ENCODE data around the gene PCBP3. TPM values are rescaled to one million over a fixed set of nuclear protein-coding genes. Genes with fewer than 3 reads are reported as not detected.

Gene PCBP3
- total RNA-seq, 2 experiments from 2014 or later, result 5.3 to 6.6 TPM

GRCh38 chr21:45745256-45745655 is 101.7 kb downstream of the PCBP3 start:
- CTCF ChIA-PET, result interaction anchor here (0.9 kb wide), 1 partner anchor 607 kb away, joined by 3 read pairs; no protein-coding TSS in a partner anchor
- no peak overlapping the region for H3K4me3 Mint-ChIP-seq

DNA sequence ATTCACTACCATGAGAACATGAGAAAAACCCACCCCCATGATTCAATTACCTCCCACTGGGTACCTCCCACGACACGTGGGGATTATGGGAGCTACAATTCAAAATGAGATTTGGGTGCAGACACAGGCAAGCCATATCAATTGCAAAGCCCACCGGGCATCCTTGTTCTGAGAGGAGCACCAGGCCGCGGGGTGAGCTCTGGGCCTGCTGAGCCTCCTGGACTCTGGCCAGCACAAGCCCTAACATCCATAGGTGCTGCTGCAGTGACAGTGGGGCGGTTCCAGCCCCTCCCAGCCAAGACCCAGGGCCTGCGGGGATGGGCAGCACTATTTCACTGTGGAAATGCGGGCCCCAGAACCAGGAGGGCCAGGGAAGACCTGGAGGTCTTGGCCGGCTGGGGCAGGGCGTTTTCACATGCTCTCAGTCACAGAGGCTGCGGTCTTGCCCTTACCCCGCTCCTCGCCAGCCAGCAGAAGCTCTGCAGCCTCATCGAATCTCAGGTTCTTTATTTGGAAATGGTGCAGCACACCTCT is 103.8 kb downstream of the PCBP3 start:
- Mint-ChIP-seq H3K27ac (no peak overlapping the region), H3K9me3 (peaks cover 2% of the 10 kb centered on the region), H3K4me1 (ENCODE audit: low read depth) (peaks cover 2% of the 10 kb centered on the region), H3K36me3 (peaks cover 5% of the 10 kb centered on the region), H3K27me3 (no peaks in the 10 kb centered on the region), H3K4me3 (no peak overlapping the region)
- DNase-seq, result no peak
- ChIA-PET CTCF (no interaction called here), POLR2A (no interaction called here)
- intact Hi-C loops (cut with micrococcal nuclease), result no loop called here

More at GRCh38 chr21:45745256-45745655, 101.7 kb downstream of the PCBP3 start:
- POLR2A ChIA-PET, result no interaction called here
- no peaks in the 10 kb centered on the region for H3K27me3 Mint-ChIP-seq
- no peak overlapping the region for H3K27ac Mint-ChIP-seq
- DNase-seq, result no peak
- peaks cover 2% of the 10 kb centered on the region for H3K9me3 Mint-ChIP-seq
- intact Hi-C loops (cut with micrococcal nuclease), result no loop called here
- H3K4me1 Mint-ChIP-seq (ENCODE audit: low read depth), result peaks cover 6% of the 10 kb centered on the region
- H3K36me3 Mint-ChIP-seq, result peaks cover 5% of the 10 kb centered on the region

DNA sequence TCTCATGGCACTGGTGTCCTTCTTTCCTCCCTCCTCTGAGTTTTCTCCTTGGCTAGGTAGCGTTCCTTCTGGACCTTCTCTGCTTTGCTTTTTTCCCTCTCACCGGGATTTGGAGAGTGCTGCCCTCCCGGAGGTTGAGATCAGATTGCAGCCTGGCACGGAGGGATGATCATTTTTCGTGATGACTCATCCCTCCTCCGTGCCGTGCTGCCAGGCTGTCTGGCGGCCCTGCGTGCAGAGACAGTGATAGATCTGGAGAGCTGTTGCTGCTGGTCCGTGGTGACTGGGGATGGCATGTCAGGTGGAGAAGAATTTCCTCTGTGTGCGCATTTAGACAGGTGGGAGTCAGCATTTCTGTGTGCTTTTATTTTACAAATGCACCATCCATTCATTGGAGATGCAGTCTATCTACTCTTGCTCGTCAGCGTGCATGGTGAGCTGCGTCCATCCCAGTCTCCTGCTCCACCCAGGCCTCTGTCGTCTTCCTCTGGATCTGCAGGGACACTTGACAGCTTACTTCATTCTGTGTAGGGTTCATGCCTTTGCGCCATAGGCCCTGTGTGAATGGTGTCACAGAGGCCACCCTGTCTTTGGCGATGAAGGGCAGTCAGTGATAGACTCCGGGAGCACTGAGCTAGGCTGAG is 104.4 kb downstream of the PCBP3 start:
- Mint-ChIP-seq H3K4me3 (no peak overlapping the region), H3K9me3 (peaks cover 2% of the 10 kb centered on the region), H3K27me3 (no peaks in the 10 kb centered on the region), H3K36me3 (peaks cover 5% of the 10 kb centered on the region), H3K4me1 (ENCODE audit: low read depth) (no peaks in the 10 kb centered on the region), H3K27ac (no peak overlapping the region)
- intact Hi-C loops (cut with micrococcal nuclease), result no loop called here
- POLR2A ChIA-PET, result no interaction called here
- no peak for DNase-seq
- CTCF ChIA-PET, result no interaction called here

DNA sequence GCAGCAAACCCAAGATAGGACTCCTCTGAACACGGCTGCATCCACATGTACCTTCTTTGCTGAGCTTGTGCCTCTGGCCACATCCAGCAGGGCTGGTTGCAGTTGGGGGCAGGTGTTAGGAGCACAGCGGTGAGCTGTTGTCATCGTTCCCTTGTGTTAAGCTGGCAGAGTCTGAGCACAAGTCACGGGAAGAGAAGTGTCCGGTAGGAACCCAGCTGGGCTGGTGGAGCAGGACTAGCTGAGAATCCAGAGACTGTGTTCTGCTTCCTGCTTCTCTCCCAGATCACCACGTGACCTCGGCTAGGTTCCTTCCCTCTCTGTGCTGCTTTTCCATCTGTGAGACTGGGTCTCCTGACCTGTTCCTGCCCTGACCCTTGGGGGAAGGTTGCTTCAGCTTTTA is 105.1 kb downstream of the PCBP3 start:
- no peaks in the 10 kb centered on the region for H3K4me1 Mint-ChIP-seq (ENCODE audit: low read depth)
- peaks cover 2% of the 10 kb centered on the region for H3K9me3 Mint-ChIP-seq
- no peak overlapping the region for H3K27ac Mint-ChIP-seq
- ChIA-PET POLR2A (no interaction called here), CTCF (no interaction called here)
- no peak overlapping the region for H3K4me3 Mint-ChIP-seq
- H3K36me3 Mint-ChIP-seq, result peaks cover 5% of the 10 kb centered on the region
- no peak for DNase-seq
- intact Hi-C loops (cut with micrococcal nuclease), result no loop called here
- no peaks in the 10 kb centered on the region for H3K27me3 Mint-ChIP-seq

GRCh38 chr21:45749974-45750373 is 106.4 kb downstream of the PCBP3 start:
- Mint-ChIP-seq H3K4me1 (ENCODE audit: low read depth) (no peaks in the 10 kb centered on the region), H3K4me3 (no peak overlapping the region), H3K36me3 (peaks cover 4% of the 10 kb centered on the region), H3K9me3 (peaks cover 2% of the 10 kb centered on the region), H3K27ac (no peak overlapping the region), H3K27me3 (no peaks in the 10 kb centered on the region)
- no peak for DNase-seq
- CTCF ChIA-PET, result no interaction called here
- intact Hi-C loops (cut with micrococcal nuclease), result no loop called here
- POLR2A ChIA-PET, result no interaction called here

DNA sequence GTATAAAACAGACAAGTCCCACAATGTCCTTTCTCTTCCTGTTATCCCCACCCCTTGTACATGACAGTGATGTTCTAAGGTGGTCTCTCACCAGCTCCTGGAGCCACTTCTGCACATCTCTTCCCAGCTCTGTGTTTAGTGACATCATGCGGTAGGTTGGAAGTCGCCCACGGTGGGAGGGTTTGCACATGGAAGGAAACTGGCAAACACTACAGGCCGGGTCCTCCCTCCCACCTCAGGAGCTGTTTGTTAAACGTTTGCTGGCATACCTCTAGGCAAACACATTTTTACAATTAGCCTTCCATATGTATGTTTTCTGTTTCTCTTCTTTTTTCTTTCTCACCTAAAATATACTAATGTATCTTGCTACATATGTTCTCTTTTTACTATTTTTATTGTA is 107.4 kb downstream of the PCBP3 start:
- intact Hi-C loops (cut with micrococcal nuclease), result no loop called here
- no peak overlapping the region for H3K27ac Mint-ChIP-seq
- H3K4me1 Mint-ChIP-seq (ENCODE audit: low read depth), result no peaks in the 10 kb centered on the region
- peaks cover 4% of the 10 kb centered on the region for H3K9me3 Mint-ChIP-seq
- POLR2A ChIA-PET, result no interaction called here
- no peak for DNase-seq
- H3K27me3 Mint-ChIP-seq, result no peaks in the 10 kb centered on the region
- H3K4me3 Mint-ChIP-seq, result no peak overlapping the region
- H3K36me3 Mint-ChIP-seq, result peaks cover under 1% of the 10 kb centered on the region
- CTCF ChIA-PET, result no interaction called here

DNA sequence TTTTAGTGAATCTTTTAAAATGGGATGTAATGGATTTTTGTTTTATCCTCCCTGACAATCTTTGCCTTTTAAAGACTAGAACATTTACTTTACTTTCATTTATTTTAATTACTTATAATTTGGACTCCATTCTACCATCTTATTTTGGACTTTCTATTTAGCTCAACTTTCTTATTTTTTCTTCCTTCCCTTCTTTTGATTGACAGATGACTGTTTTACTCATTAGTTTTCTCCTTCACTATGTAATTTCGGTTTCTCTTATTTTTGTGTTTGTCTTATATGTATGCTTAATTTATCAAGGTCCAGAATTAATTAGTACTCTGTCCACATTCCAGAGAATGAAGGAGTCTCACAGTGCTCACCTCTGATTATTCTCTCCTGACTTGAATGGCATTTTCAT is 109.9 kb downstream of the PCBP3 start:
- no peak for DNase-seq
- no peak overlapping the region for H3K27ac Mint-ChIP-seq
- ChIA-PET CTCF (interaction anchor here (0.7 to 0.8 kb wide), 2 partner anchors 55 to 71 kb away, joined by 3 read pairs; no protein-coding TSS in a partner anchor), POLR2A (no interaction called here)
- H3K27me3 Mint-ChIP-seq, result no peaks in the 10 kb centered on the region
- H3K36me3 Mint-ChIP-seq, result peaks cover 4% of the 10 kb centered on the region
- no peaks in the 10 kb centered on the region for H3K4me1 Mint-ChIP-seq (ENCODE audit: low read depth)
- intact Hi-C loops (cut with micrococcal nuclease), result no loop called here
- H3K4me3 Mint-ChIP-seq, result no peak overlapping the region
- H3K9me3 Mint-ChIP-seq, result peaks cover 6% of the 10 kb centered on the region

GRCh38 chr21:45756029-45756428 is 112.5 kb downstream of the PCBP3 start:
- H3K27me3 Mint-ChIP-seq, result no peaks in the 10 kb centered on the region
- H3K27ac Mint-ChIP-seq, result no peak overlapping the region
- H3K4me1 Mint-ChIP-seq (ENCODE audit: low read depth), result no peaks in the 10 kb centered on the region
- peaks cover 4% of the 10 kb centered on the region for H3K36me3 Mint-ChIP-seq
- intact Hi-C loops (cut with micrococcal nuclease), result no loop called here
- no peak overlapping the region for H3K4me3 Mint-ChIP-seq
- CTCF ChIA-PET, result no interaction called here
- H3K9me3 Mint-ChIP-seq, result peaks cover 6% of the 10 kb centered on the region
- no peak for DNase-seq
- POLR2A ChIA-PET, result no interaction called here

DNA sequence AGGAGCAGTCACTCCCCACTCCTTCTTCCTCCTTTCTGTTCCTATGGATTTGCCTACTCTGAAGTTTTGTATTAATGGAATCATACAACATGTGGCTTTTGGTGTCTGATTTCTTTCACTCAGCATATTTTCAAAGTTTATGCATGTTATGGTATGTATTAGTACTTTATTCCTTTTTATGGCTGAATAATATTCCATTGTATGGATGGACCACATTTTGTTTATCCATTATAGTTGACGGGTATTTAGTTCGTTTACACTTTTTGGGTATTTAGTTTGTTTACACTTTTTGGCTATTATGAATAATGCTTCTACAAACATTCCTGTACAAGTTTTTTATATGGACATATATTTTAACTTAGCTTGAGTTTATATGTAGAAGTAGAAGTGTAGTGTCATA is 113.1 kb downstream of the PCBP3 start:
- peaks cover 4% of the 10 kb centered on the region for H3K36me3 Mint-ChIP-seq
- intact Hi-C loops (cut with micrococcal nuclease), result no loop called here
- H3K4me3 Mint-ChIP-seq, result no peak overlapping the region
- CTCF ChIA-PET, result no interaction called here
- peaks cover 6% of the 10 kb centered on the region for H3K9me3 Mint-ChIP-seq
- POLR2A ChIA-PET, result no interaction called here
- DNase-seq, result no peak
- H3K27ac Mint-ChIP-seq, result no peak overlapping the region
- H3K27me3 Mint-ChIP-seq, result no peaks in the 10 kb centered on the region
- no peaks in the 10 kb centered on the region for H3K4me1 Mint-ChIP-seq (ENCODE audit: low read depth)

- CTCF ChIA-PET, result no interaction called here
- POLR2A ChIA-PET, result no interaction called here
- no peaks in the 10 kb centered on the region for H3K27me3 Mint-ChIP-seq
- DNase-seq, result no peak
- H3K36me3 Mint-ChIP-seq, result no peaks in the 10 kb centered on the region
- no peaks in the 10 kb centered on the region for H3K9me3 Mint-ChIP-seq
- intact Hi-C loops (cut with micrococcal nuclease), result no loop called here
- no peak overlapping the region for H3K27ac Mint-ChIP-seq
- no peak overlapping the region for H3K4me3 Mint-ChIP-seq
- H3K4me1 Mint-ChIP-seq (ENCODE audit: low read depth), result peaks cover 6% of the 10 kb centered on the region
These were observed 118.2 kb downstream of the PCBP3 start for GRCh38 chr21:45761704-45762103.

DNA sequence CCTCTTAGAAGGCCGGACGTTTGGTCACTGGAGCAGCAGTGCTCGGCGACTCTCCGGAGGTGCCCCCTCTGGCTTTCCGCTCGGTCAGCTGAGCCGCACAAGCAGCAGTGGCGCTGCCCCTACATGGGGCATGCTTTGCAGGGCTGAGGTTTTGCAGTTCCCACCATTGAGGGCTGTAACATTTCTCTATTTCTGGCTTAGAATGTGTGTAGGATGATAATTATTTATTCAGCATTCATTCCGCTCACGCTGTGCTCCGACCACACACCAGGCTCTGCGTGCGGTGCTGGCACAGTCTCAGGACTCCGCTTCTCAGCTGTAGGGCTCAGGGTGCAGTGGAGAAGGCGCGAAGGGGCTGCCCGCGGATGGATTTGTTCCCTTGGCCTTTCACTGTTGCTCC is 119.5 kb downstream of the PCBP3 start:
- POLR2A ChIA-PET, result no interaction called here
- H3K4me1 Mint-ChIP-seq (ENCODE audit: low read depth), result peaks cover 20% of the 10 kb centered on the region
- H3K4me3 Mint-ChIP-seq, result no peak overlapping the region
- CTCF ChIA-PET, result no interaction called here
- no peaks in the 10 kb centered on the region for H3K27me3 Mint-ChIP-seq
- no peaks in the 10 kb centered on the region for H3K36me3 Mint-ChIP-seq
- intact Hi-C loops (cut with micrococcal nuclease), result no loop called here
- no peaks in the 10 kb centered on the region for H3K9me3 Mint-ChIP-seq
- no peak overlapping the region for H3K27ac Mint-ChIP-seq
- no peak for DNase-seq

DNA sequence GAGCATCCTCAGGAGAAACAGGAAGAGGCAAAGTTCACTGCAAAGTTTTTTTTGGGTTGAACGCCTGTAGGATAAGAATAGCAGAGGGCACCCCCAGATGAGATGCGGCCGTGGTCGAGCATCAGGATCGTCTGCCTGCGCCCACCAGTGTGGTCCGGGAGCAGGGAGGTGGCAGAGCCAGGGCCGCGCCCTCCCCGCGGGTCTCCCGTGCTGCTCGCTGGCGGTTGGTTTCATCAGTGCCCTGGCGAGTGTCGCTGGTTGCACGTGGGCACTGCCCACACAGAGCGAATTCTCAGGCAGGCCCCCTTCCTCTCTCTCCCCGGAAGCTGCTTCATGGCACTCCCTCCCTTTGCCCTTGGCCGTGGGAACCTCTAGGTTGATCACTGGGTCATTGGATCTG is 120.0 kb downstream of the PCBP3 start:
- Mint-ChIP-seq H3K27ac (no peak overlapping the region), H3K9me3 (no peaks in the 10 kb centered on the region), H3K36me3 (no peaks in the 10 kb centered on the region), H3K4me1 (ENCODE audit: low read depth) (peaks cover 24% of the 10 kb centered on the region), H3K27me3 (no peaks in the 10 kb centered on the region), H3K4me3 (no peak overlapping the region)
- POLR2A ChIA-PET, result no interaction called here
- intact Hi-C loops (cut with micrococcal nuclease), result no loop called here
- CTCF ChIA-PET, result no interaction called here
- no peak for DNase-seq

GRCh38 chr21:45764792-45765191 is 121.3 kb downstream of the PCBP3 start:
- ChIA-PET POLR2A (no interaction called here), CTCF (no interaction called here)
- Mint-ChIP-seq H3K9me3 (no peaks in the 10 kb centered on the region), H3K27me3 (no peaks in the 10 kb centered on the region), H3K27ac (no peak overlapping the region), H3K36me3 (no peaks in the 10 kb centered on the region), H3K4me1 (ENCODE audit: low read depth) (peaks cover 35% of the 10 kb centered on the region), H3K4me3 (no peak overlapping the region)
- no peak for DNase-seq
- intact Hi-C loops (cut with micrococcal nuclease), result no loop called here
